ENCODE results near the gene ANAPC15.
"Not testable (repeated sequence)": the region's sequence is repeated elsewhere in the genome, so short reads cannot be mapped to it uniquely, and the experiment has no call there.

Gene ANAPC15

DNA sequence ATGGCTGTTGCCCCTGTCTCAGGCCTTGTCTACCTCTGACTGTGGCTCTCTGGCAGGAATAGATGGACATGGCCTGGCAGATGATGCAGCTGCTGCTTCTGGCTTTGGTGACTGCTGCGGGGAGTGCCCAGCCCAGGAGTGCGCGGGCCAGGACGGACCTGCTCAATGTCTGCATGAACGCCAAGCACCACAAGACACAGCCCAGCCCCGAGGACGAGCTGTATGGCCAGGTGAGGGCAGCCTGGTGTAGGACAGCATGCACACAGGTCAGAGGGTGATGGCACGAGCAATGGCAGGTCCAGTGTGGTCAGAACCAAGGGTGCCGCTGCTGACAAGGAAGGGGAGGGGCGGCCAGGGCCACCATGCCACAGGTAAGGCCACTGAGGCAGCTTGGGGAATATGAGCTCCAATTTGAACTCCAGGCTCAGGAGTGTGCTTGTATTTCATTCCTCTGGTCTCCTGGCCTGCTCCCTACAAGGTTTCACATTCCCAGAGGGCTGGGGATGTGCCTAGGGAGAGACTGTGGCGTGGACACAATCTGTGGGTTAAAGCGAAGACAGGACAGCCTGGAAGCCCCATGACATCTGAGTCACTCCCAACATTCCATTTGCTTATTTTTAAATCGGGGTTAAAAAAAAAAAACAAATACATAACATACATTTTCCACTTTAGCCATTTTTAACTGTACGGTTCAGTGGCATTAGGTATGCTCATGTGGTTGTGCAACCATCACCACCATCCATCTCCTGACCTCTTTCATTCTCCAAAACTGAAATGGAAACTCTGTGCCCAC, 23.6 kb upstream of the ANAPC15 start:
- Histone ChIP-seq H3K4me2 (ENCODE audit: low read length, poor library complexity, severe bottlenecking) (no peak overlapping the region), H2AFZ (ENCODE audit: low read depth, low read length) (no peak overlapping the region), H3K27ac (ENCODE audit: low read length, poor library complexity, severe bottlenecking) (peak overlapping the region; percentile 9), H3K9me3 (ENCODE audit: control insufficient read depth, low read length) (peaks cover 4% of the 10 kb centered on the region), H3K79me1 (replicated peaks; ENCODE audit: low read length, poor library complexity, severe bottlenecking) (no peaks in the 10 kb centered on the region), H3K23ac (ENCODE audit: low read length in 2 of 2) (no peak overlapping the region), H3K4ac (ENCODE audit: low read depth in 1 of 2, low read length in 2 of 2) (peak overlapping the region in 1 of 2 experiments; percentile 37), H2AK5ac (ENCODE audit: low read length, severe bottlenecking) (no peak overlapping the region), H2BK15ac (ENCODE audit: low read depth, poor library complexity, severe bottlenecking) (no peak overlapping the region), H3K36me3 (ENCODE audit: control insufficient read depth in 1 of 2, insufficient read depth in 2 of 2, low read depth in 1 of 2, low read length in 2 of 2) (peaks cover 0 to 13% of the 10 kb centered on the region in 2 experiments), H3K4me1 (ENCODE audit: control insufficient read depth, insufficient read depth, low read depth, low read length) (peaks cover 5% of the 10 kb centered on the region), H2BK5ac (ENCODE audit: low read depth, low read length, poor library complexity, severe bottlenecking) (no peak overlapping the region), H3K27me3 (ENCODE audit: control insufficient read depth in 1 of 2, insufficient read depth in 1 of 2, low read length in 2 of 2) (peaks cover 0 to 4% of the 10 kb centered on the region in 2 experiments), H4K91ac (ENCODE audit: low read length) (no peak overlapping the region), H3K14ac (ENCODE audit: low read length in 2 of 2) (no peak overlapping the region), H2BK120ac (ENCODE audit: low read depth, low read length) (no peak overlapping the region), H2BK12ac (ENCODE audit: low read length in 2 of 2) (no peak overlapping the region), H3K18ac (ENCODE audit: low read depth in 1 of 2, low read length in 2 of 2) (no peak overlapping the region), H3K4me3 (ENCODE audit: insufficient read depth in 1 of 2, low read depth in 1 of 2, low read length in 2 of 2) (no peak overlapping the region), H4K8ac (ENCODE audit: low read length) (no peak overlapping the region), H3K9ac (ENCODE audit: low read length) (no peak overlapping the region)
- WGBS, result 82% methylated on average over 14 of the region's 14 CpGs
- no peak for DNase-seq

DNA sequence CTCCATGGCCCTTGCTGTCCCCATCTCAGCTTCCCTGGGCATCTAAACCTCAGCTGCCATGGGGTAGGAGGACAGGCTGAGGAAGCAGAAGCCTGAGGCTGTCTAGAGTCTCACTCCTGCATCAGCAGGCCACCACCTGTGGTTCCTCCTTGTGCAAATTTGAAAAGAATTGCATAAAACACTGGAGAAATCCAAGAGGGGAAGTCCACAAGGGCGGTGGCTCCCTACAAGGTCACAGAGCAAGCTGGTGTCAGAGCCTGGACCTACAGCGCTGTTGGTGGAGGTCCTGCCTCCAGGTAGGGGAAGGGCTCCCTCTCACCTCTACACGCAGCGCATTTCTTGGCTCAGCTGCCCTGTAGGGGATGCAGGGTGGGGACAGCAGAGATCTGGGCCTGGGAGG, 23.0 kb upstream of the ANAPC15 start, which contains the start of gene FOLR3:
FOLR3 (plus strand) TSS at position 253 of the 400 bp plus-strand sequence. CDS start 228 bp downstream, outside the sequence.
- H3K23ac ChIP-seq (ENCODE audit: low read length in 2 of 2); H2BK5ac ChIP-seq (ENCODE audit: low read depth, low read length, poor library complexity, severe bottlenecking); H3K18ac ChIP-seq (ENCODE audit: low read depth in 1 of 2, low read length in 2 of 2); H3K4me1 ChIP-seq (ENCODE audit: control insufficient read depth, insufficient read depth, low read depth, low read length); H2BK12ac ChIP-seq (ENCODE audit: low read length in 2 of 2); H3K4me2 ChIP-seq (ENCODE audit: low read length, poor library complexity, severe bottlenecking); DNase-seq; H3K9me3 ChIP-seq (ENCODE audit: control insufficient read depth, low read length); H3K9ac ChIP-seq (ENCODE audit: low read length); H4K91ac ChIP-seq (ENCODE audit: low read length); H3K14ac ChIP-seq (ENCODE audit: low read length in 2 of 2); H3K79me1 ChIP-seq (replicated peaks; ENCODE audit: low read length, poor library complexity, severe bottlenecking); H4K8ac ChIP-seq (ENCODE audit: low read length); H2AFZ ChIP-seq (ENCODE audit: low read depth, low read length); H3K4me3 ChIP-seq (ENCODE audit: insufficient read depth in 1 of 2, low read depth in 1 of 2, low read length in 2 of 2); H2AK5ac ChIP-seq (ENCODE audit: low read length, severe bottlenecking); H2BK15ac ChIP-seq (ENCODE audit: low read depth, poor library complexity, severe bottlenecking); H3K27me3 ChIP-seq (ENCODE audit: control insufficient read depth in 1 of 2, insufficient read depth in 1 of 2, low read length in 2 of 2); H2BK120ac ChIP-seq (ENCODE audit: low read depth, low read length): not testable (repeated sequence)
- H3K36me3 ChIP-seq (ENCODE audit: control insufficient read depth in 1 of 2, insufficient read depth in 2 of 2, low read depth in 1 of 2, low read length in 2 of 2), result peaks cover 0 to 13% of the 10 kb centered on the region in 2 experiments
- 91% methylated on average over 4 of the region's 4 CpGs for WGBS
- peak within 1 kb of the TSS in 1 of 2 experiments; percentile 37 for H3K4ac ChIP-seq (ENCODE audit: low read depth in 1 of 2, low read length in 2 of 2)
- peak within 1 kb of the TSS; percentile 9 for H3K27ac ChIP-seq (ENCODE audit: low read length, poor library complexity, severe bottlenecking)

DNA sequence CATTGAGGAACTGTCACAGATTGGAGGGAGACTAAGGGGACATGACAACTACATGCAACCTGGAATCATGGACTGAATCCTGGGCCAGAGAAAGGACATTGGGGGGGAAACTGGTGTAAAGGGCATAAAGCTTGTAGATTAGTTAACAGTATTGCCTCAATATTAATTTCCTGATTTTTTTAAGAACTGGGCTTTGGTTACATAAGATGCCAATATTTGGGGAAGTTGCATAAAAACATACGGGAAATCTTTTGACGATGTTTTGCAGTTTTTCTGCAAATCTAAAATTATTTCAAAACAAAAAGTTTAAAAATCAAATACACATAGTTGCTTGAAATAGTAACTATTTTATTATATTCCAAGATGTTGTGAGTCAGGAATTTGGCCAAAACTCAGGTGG, 20.2 kb upstream of the ANAPC15 start:
- H3K27me3 ChIP-seq (ENCODE audit: control insufficient read depth in 1 of 2, insufficient read depth in 1 of 2, low read length in 2 of 2), result peaks cover 0 to 4% of the 10 kb centered on the region in 2 experiments
- H3K36me3 ChIP-seq (ENCODE audit: control insufficient read depth in 1 of 2, insufficient read depth in 2 of 2, low read depth in 1 of 2, low read length in 2 of 2), result peaks cover 0 to 11% of the 10 kb centered on the region in 2 experiments
- no peak overlapping the region for H3K23ac ChIP-seq (ENCODE audit: low read length in 2 of 2)
- H2BK15ac ChIP-seq (ENCODE audit: low read depth, poor library complexity, severe bottlenecking), result no peak overlapping the region
- H3K18ac ChIP-seq (ENCODE audit: low read depth in 1 of 2, low read length in 2 of 2), result no peak overlapping the region
- no peak overlapping the region for H2BK12ac ChIP-seq (ENCODE audit: low read length in 2 of 2)
- no peak overlapping the region for H3K4ac ChIP-seq (ENCODE audit: low read depth in 1 of 2, low read length in 2 of 2)
- no peak for DNase-seq
- peaks cover 4% of the 10 kb centered on the region for H3K9me3 ChIP-seq (ENCODE audit: control insufficient read depth, low read length)
- H4K8ac ChIP-seq (ENCODE audit: low read length), result no peak overlapping the region
- no peak overlapping the region for H3K4me3 ChIP-seq (ENCODE audit: insufficient read depth in 1 of 2, low read depth in 1 of 2, low read length in 2 of 2)
- H2AFZ ChIP-seq (ENCODE audit: low read depth, low read length), result no peak overlapping the region
- no peak overlapping the region for H2AK5ac ChIP-seq (ENCODE audit: low read length, severe bottlenecking)
- no CpG with 5 or more reads among the region's 2 CpGs for WGBS
- H3K27ac ChIP-seq (ENCODE audit: low read length, poor library complexity, severe bottlenecking), result no peak overlapping the region
- no peaks in the 10 kb centered on the region for H3K79me1 ChIP-seq (replicated peaks; ENCODE audit: low read length, poor library complexity, severe bottlenecking)
- H3K14ac ChIP-seq (ENCODE audit: low read length in 2 of 2), result no peak overlapping the region
- no peak overlapping the region for H4K91ac ChIP-seq (ENCODE audit: low read length)
- no peak overlapping the region for H2BK5ac ChIP-seq (ENCODE audit: low read depth, low read length, poor library complexity, severe bottlenecking)
- peaks cover 5% of the 10 kb centered on the region for H3K4me1 ChIP-seq (ENCODE audit: control insufficient read depth, insufficient read depth, low read depth, low read length)
- no peak overlapping the region for H2BK120ac ChIP-seq (ENCODE audit: low read depth, low read length)
- no peak overlapping the region for H3K9ac ChIP-seq (ENCODE audit: low read length)
- H3K4me2 ChIP-seq (ENCODE audit: low read length, poor library complexity, severe bottlenecking), result no peak overlapping the region

DNA sequence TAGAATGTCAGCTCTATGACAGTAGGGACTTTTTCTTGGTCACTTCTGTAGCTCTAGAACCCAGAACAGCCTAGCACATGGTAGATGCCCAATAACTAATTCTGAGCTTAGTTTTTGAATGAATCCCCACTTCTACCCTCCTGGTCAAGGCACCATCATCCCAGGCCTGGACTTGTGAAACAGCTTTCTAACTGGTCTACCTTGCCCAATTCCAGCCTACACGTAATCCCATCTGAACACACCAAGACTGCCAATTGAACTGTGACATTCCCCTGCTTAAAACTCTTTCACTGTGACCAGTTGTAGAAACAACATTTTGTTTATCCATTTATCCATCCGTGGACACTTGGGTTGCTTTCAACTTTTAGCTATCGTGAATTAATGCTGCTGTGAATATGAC, 16.9 kb upstream of the ANAPC15 start:
- Histone ChIP-seq H3K23ac (ENCODE audit: low read length in 2 of 2) (no peak overlapping the region), H3K36me3 (ENCODE audit: control insufficient read depth in 1 of 2, insufficient read depth in 2 of 2, low read depth in 1 of 2, low read length in 2 of 2) (no peaks in the 10 kb centered on the region), H4K8ac (ENCODE audit: low read length) (no peak overlapping the region), H3K27ac (ENCODE audit: low read length, poor library complexity, severe bottlenecking) (no peak overlapping the region), H3K4ac (ENCODE audit: low read depth in 1 of 2, low read length in 2 of 2) (no peak overlapping the region), H2BK5ac (ENCODE audit: low read depth, low read length, poor library complexity, severe bottlenecking) (no peak overlapping the region), H3K9me3 (ENCODE audit: control insufficient read depth, low read length) (no peaks in the 10 kb centered on the region), H2BK120ac (ENCODE audit: low read depth, low read length) (no peak overlapping the region), H3K18ac (ENCODE audit: low read depth in 1 of 2, low read length in 2 of 2) (no peak overlapping the region), H2AFZ (ENCODE audit: low read depth, low read length) (no peak overlapping the region), H2BK12ac (ENCODE audit: low read length in 2 of 2) (no peak overlapping the region), H3K4me2 (ENCODE audit: low read length, poor library complexity, severe bottlenecking) (no peak overlapping the region), H2AK5ac (ENCODE audit: low read length, severe bottlenecking) (no peak overlapping the region), H3K79me1 (replicated peaks; ENCODE audit: low read length, poor library complexity, severe bottlenecking) (no peaks in the 10 kb centered on the region), H3K4me1 (ENCODE audit: control insufficient read depth, insufficient read depth, low read depth, low read length) (no peaks in the 10 kb centered on the region), H3K14ac (ENCODE audit: low read length in 2 of 2) (no peak overlapping the region), H2BK15ac (ENCODE audit: low read depth, poor library complexity, severe bottlenecking) (no peak overlapping the region), H3K4me3 (ENCODE audit: insufficient read depth in 1 of 2, low read depth in 1 of 2, low read length in 2 of 2) (no peak overlapping the region), H4K91ac (ENCODE audit: low read length) (no peak overlapping the region), H3K9ac (ENCODE audit: low read length) (no peak overlapping the region), H3K27me3 (ENCODE audit: control insufficient read depth in 1 of 2, insufficient read depth in 1 of 2, low read length in 2 of 2) (peaks cover 0 to 4% of the 10 kb centered on the region in 2 experiments)
- no peak for DNase-seq
- 59% methylated on average over 3 of the region's 3 CpGs for WGBS
